Activated CD4-positive, CD25-positive, alpha-beta regulatory T cell treated with anti-CD3 and anti-CD28 coated beads, Interleukin-2, amount 50 U/mL, for 16 hours (primary cell): ENCODE data around the gene TRIM13.
A peak's percentile ranks its signal among the peaks of the same experiment; 100 is the strongest.
"Not testable (repeated sequence)": the region's sequence is repeated elsewhere in the genome, so short reads cannot be mapped to it uniquely, and the experiment has no call there.

Source experiments
- DNase-seq: peaks from one replicate; pipeline ENCODE4 v3.0.0-alpha.2; 2020; ENCODE audit warnings: low read depth, low spot score

TRIM13 gene

GRCh38 chr13:49996951-49997895 lies at the start of gene TRIM13:
Gene TRIM13, plus strand, starts transcription at chr13:49997042. Its CDS starts 14,899 bp downstream, at chr13:50011941.
- peak; percentile 64 for DNase-seq

GRCh38 chr13:49948777-49949270 lies 48.0 kb upstream of the TRIM13 start:
- not testable (repeated sequence) for DNase-seq

- no peak for DNase-seq
These were observed 44.9 kb upstream of the TRIM13 start for GRCh38 chr13:49951754-49952535.

GRCh38 chr13:49953560-49953959 lies 43.3 kb upstream of the TRIM13 start:
- no peak for DNase-seq

- no peak for DNase-seq
These were observed 42.0 kb upstream of the TRIM13 start for GRCh38 chr13:49954674-49955455.

- DNase-seq, result no peak
These were observed 40.7 kb upstream of the TRIM13 start for GRCh38 chr13:49956131-49956530.

- no peak for DNase-seq
These were observed 38.5 kb upstream of the TRIM13 start for GRCh38 chr13:49958321-49958720.

- no peak for DNase-seq
These were observed 29.4 kb upstream of the TRIM13 start for GRCh38 chr13:49967456-49967855.

GRCh38 chr13:49972709-49973108 lies 24.1 kb upstream of the TRIM13 start:
- no peak for DNase-seq

- DNase-seq, result no peak
These were observed 21.0 kb upstream of the TRIM13 start for GRCh38 chr13:49975826-49976225.

GRCh38 chr13:49976314-49977258 lies 20.3 kb upstream of the TRIM13 start:
- peak; percentile 70 for DNase-seq

GRCh38 chr13:49977992-49978391 lies 18.9 kb upstream of the TRIM13 start:
- DNase-seq, result no peak

GRCh38 chr13:49980266-49980665 lies 16.6 kb upstream of the TRIM13 start:
- DNase-seq, result no peak

- no peak for DNase-seq
These were observed 11.7 kb upstream of the TRIM13 start for GRCh38 chr13:49985129-49985528.

GRCh38 chr13:49986471-49986870 lies 10.4 kb upstream of the TRIM13 start:
- no peak for DNase-seq

- not testable (repeated sequence) for DNase-seq
These were observed 6.2 kb upstream of the TRIM13 start for GRCh38 chr13:49990612-49991011.

GRCh38 chr13:49993111-49993510 lies 3.7 kb upstream of the TRIM13 start:
- DNase-seq, result no peak

GRCh38 chr13:49993666-49994065 lies 3.2 kb upstream of the TRIM13 start:
- no peak for DNase-seq

- no peak for DNase-seq
These were observed 1.2 kb upstream of the TRIM13 start for GRCh38 chr13:49995625-49996101.
